C1 segment of cervical spinal cord (tissue), 14 donors: Measurements from ENCODE around the gene HPS4.
A peak's percentile ranks its signal among the peaks of the same experiment; 100 is the strongest.

Experiments used
- DNase-seq, 14 donors: peaks; one replicate each; lab custom pipeline; 2025; lab: John Stamatoyannopoulos, UW

The HPS4 gene

GRCh38 chr22:26470807-26471206, 12.8 kb downstream of the HPS4 start:
- no peak for DNase-seq

GRCh38 chr22:26466196-26466595, 17.4 kb downstream of the HPS4 start:
- DNase-seq = peak in 4 of 14 donors; percentile 12 to 99 (median 30)

GRCh38 chr22:26464312-26464711, 19.3 kb downstream of the HPS4 start:
- no peak for DNase-seq

- no peak for DNase-seq
These were observed 19.9 kb downstream of the HPS4 start for GRCh38 chr22:26463688-26464087.

- DNase-seq = no peak
These were observed 20.4 kb downstream of the HPS4 start for GRCh38 chr22:26463101-26463661.

- DNase-seq = no peak
These were observed 20.9 kb downstream of the HPS4 start for GRCh38 chr22:26462641-26463040.

GRCh38 chr22:26462051-26462450, 21.5 kb downstream of the HPS4 start:
- no peak for DNase-seq

GRCh38 chr22:26461188-26461810, 22.3 kb downstream of the HPS4 start:
- DNase-seq = peak in 7 of 14 donors; percentile 3 to 73 (median 14)

GRCh38 chr22:26460202-26460601, 23.4 kb downstream of the HPS4 start:
- DNase-seq = no peak

- no peak for DNase-seq
These were observed 25.8 kb downstream of the HPS4 start for GRCh38 chr22:26457661-26458272.

- peak in 1 of 14 donors; percentile 70 for DNase-seq
These were observed 29.6 kb downstream of the HPS4 start for GRCh38 chr22:26453812-26454500.

- DNase-seq = no peak
These were observed 30.4 kb downstream of the HPS4 start for GRCh38 chr22:26453216-26453615.

GRCh38 chr22:26452236-26453016, 31.2 kb downstream of the HPS4 start:
- peak in 1 of 14 donors; percentile 82 for DNase-seq

GRCh38 chr22:26450453-26451185, 33.0 kb downstream of the HPS4 start:
- DNase-seq = no peak

GRCh38 chr22:26448941-26449340, 34.6 kb downstream of the HPS4 start:
- DNase-seq = no peak

GRCh38 chr22:26448334-26448733, 35.2 kb downstream of the HPS4 start:
- no peak for DNase-seq

- DNase-seq = peak in 1 of 14 donors; percentile 84
These were observed 35.8 kb downstream of the HPS4 start for GRCh38 chr22:26447584-26448329.

GRCh38 chr22:26446808-26447515, 36.6 kb downstream of the HPS4 start:
- DNase-seq = no peak

GRCh38 chr22:26445577-26446275, 37.9 kb downstream of the HPS4 start:
- DNase-seq = no peak
